ENCODE data around the gene RNF223. TPM values are rescaled to one million over a fixed set of nuclear protein-coding genes. Genes with fewer than 3 reads are reported as not detected.
"Not testable (repeated sequence)": the region's sequence is repeated elsewhere in the genome, so short reads cannot be mapped to it uniquely, and the experiment has no call there.

RNF223 gene
- total and polyA plus RNA-seq, 10 donors: not detected

DNA sequence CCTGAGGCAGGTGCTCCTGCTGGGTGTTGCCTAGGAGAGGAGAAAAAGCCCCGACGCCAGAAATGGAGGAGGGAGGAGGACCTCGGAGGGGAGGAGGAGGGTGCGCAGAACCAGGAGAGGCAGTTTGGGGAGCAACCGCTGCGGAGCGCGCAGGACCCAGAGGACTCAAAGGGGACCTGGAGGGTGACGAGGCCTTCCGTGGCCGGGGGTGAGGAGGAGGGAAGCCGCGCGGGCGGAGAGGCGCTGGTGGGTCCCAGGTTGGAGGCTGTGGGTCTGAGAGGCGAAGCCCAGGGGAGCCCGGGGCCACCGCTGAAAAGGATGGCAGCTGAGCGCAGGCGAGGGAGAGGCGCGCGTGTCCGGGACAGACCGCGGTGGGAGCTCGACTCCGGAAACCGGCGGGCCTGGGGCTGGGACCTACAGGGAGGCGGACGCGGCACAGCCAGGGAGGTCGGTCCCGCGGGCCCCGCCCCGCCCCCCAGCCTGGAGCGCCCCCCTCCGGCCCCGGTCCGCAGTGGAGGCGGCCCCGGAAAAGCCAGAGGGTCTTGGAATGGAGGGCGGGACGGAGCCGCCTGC, 15.1 kb downstream of the RNF223 start:
- TF ChIP-seq, protein P1, sequence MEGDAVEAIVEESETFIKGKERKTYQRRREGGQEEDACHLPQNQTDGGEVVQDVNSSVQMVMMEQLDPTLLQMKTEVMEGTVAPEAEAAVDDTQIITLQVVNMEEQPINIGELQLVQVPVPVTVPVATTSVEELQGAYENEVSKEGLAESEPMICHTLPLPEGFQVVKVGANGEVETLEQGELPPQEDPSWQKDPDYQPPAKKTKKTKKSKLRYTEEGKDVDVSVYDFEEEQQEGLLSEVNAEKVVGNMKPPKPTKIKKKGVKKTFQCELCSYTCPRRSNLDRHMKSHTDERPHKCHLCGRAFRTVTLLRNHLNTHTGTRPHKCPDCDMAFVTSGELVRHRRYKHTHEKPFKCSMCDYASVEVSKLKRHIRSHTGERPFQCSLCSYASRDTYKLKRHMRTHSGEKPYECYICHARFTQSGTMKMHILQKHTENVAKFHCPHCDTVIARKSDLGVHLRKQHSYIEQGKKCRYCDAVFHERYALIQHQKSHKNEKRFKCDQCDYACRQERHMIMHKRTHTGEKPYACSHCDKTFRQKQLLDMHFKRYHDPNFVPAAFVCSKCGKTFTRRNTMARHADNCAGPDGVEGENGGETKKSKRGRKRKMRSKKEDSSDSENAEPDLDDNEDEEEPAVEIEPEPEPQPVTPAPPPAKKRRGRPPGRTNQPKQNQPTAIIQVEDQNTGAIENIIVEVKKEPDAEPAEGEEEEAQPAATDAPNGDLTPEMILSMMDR (IDR thresholded peaks at IDR 0.05 in 8 of 11, conservative IDR thresholded peaks at IDR 0.05 in 3 of 11): peak in 4 of 11 experiments; percentile 38 to 44 (median 41)
- TF ChIP-seq POLR2AphosphoS5 (IDR thresholded peaks at IDR 0.05): no peak
- Histone ChIP-seq H3K27ac (peak overlapping the region in 1 of 8 donors; percentile 29), H3K9me3 (no peaks in the 10 kb centered on the region), H3K4me1 (peaks cover 12 to 45% (median 30%) of the 10 kb centered on the region in 6 donors), H3K4me3 (peak overlapping the region; percentile 43 to 87 (median 62)), H3K27me3 (replicated peaks in 1 of 7) (peaks cover 0 to 74% (median 64%) of the 10 kb centered on the region in 7 donors), H3K36me3 (no peaks in the 10 kb centered on the region)
- peak; percentile 85 for DNase-seq
- intact Hi-C loops (cut with DNase I; ENCODE audit: low total_unique reads): no loop called here
- WGBS, 5 donors: 1 to 3% (median 2%) methylated on average over 31 to 48 of the region's 48 CpGs

DNA sequence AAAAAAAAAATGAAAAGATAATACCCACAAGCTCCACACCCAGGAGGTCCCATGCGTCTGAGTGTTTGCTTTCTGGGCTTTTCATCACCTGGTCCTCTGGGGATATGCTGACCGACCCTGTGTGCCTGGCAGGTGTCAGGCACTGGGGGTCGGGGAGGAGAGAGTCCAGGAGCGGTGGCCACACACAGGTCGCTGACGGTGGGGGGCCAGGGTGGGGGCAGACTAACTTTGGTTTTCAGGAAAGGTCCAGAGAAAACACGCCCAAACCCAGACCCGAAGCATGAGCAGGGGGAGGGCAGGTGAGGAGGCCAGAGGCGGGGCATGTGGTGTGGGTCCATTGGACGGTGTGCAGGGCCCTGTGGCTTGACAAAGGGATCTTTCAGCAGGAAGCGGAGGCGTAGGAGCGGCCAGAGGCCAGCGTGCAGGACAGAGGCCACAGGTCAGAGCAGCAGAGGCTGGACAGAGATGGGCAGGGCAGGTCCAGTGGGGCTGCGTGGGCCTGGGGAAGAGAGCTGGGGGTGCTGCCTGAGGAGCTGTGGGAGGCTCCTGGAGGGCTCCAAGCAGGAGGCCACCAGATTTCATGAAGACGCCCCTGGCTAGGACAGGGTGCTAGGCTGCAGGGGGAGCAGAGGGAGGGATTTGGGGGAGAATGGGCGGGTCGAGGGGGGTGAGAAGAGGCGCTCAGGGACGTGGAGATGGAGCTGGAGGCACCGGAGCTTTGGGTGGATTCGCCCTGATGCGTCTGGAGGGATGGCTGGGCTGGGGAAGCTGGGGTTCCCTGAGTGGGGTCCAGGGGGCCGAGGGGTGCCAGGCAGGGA, 15.8 kb downstream of the RNF223 start:
- TF ChIP-seq, protein P1 (IDR thresholded peaks at IDR 0.05 in 8 of 11, conservative IDR thresholded peaks at IDR 0.05 in 3 of 11): no peak
- TF ChIP-seq POLR2A (IDR thresholded peaks at IDR 0.05) (no peak), POLR2AphosphoS5 (IDR thresholded peaks at IDR 0.05) (no peak)
- no peak for DNase-seq
- Histone ChIP-seq H3K9me3 (no peaks in the 10 kb centered on the region), H3K27ac (no peak overlapping the region), H3K4me1 (peaks cover 7 to 38% (median 24%) of the 10 kb centered on the region in 6 donors), H3K36me3 (no peaks in the 10 kb centered on the region), H3K4me3 (peak overlapping the region in 5 of 8 donors; percentile 56 to 87 (median 65)), H3K27me3 (replicated peaks in 1 of 7) (peaks cover 0 to 67% (median 57%) of the 10 kb centered on the region in 7 donors)
- WGBS, 5 donors: 26 to 36% (median 31%) methylated on average over 24 of the region's 24 CpGs
- intact Hi-C loops (cut with DNase I; ENCODE audit: low total_unique reads): no loop called here

DNA sequence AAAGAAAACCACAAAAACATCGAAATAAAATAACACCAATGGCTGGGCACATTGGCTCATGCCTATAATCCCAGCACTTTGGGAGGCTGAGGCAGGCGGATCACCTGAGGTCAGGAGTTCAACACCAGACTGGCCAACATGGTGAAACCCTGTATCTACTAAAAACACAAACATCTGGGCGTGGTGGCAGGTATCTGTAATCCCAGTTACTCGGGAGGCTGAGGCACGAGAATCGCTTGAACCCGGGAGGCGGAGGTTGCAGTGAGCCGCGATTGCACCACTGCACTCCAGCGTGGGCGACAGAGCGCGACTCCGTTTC, 16.4 kb downstream of the RNF223 start:
- H3K9me3 ChIP-seq; H3K27ac ChIP-seq; H3K4me3 ChIP-seq; intact Hi-C loops (cut with DNase I; ENCODE audit: low total_unique reads); DNase-seq; H3K36me3 ChIP-seq: not testable (repeated sequence)
- H3K4me1 ChIP-seq: peaks cover 7 to 36% (median 24%) of the 10 kb centered on the region in 6 donors
- H3K27me3 ChIP-seq (replicated peaks in 1 of 7): peaks cover 0 to 62% (median 51%) of the 10 kb centered on the region in 7 donors
- 67 to 80% (median 70%) methylated on average over 15 of the region's 15 CpGs for WGBS, 5 donors

DNA sequence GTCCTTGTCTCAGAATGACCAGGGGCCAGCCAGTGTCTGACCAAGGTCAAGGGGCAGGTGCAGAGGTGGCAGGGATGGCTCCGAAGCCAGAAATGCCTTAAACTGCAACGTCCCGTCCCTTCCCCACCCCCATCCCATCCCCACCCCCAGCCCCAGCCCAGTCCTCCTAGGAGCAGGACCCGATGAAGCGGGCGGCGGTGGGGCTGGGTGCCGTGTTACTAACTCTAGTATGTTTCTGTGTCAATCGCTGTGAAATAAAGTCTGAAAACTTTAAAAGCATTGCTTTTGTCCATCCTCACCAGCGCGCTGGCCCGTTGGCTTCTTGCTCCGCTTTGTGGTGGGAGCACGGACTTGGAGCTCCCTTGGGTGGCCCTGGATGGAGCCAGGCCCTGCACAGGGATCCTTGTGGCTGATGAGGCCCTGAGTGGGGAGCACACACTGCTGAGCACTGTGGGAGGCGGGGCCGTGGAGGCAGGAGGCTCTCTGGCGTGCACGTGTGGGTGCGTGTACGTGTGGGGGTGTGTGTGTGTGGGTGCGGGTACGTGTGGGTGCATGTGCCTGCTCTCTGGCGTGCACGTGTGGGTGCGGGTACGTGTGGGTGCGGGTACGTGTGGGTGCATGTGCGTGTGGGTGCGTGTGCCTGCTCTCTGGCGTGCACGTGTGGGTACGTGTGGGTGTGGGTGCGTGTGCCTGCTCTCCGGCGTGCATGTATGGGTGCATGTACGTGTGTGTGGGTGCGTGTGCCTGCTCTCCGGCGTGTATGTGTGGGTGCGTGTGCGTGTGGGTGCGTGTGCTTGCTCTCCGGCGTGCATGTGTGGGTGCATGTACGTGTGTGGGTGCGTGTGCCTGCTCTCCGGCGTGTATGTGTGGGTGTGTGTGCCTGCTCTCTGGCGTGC, 18.0 kb downstream of the RNF223 start:
- intact Hi-C loops (cut with DNase I; ENCODE audit: low total_unique reads): no loop called here

More for the DNA sequence above, 18.0 kb downstream of the RNF223 start:
- Histone ChIP-seq H3K27me3 (replicated peaks in 1 of 7) (peaks cover 0 to 45% (median 37%) of the 10 kb centered on the region in 7 donors), H3K36me3 (peaks cover 0 to 9% (median 0%) of the 10 kb centered on the region in 6 donors), H3K9me3 (no peaks in the 10 kb centered on the region), H3K4me1 (peaks cover 7 to 30% (median 21%) of the 10 kb centered on the region in 6 donors), H3K27ac (no peak overlapping the region), H3K4me3 (no peak overlapping the region)
- DNase-seq: no peak
- WGBS, 5 donors: 85 to 89% (median 87%) methylated on average over 47 to 50 of the region's 50 CpGs
- TF ChIP-seq POLR2A (IDR thresholded peaks at IDR 0.05): no peak
- TF ChIP-seq, protein P1 (IDR thresholded peaks at IDR 0.05 in 8 of 11, conservative IDR thresholded peaks at IDR 0.05 in 3 of 11): no peak
- TF ChIP-seq POLR2AphosphoS5 (IDR thresholded peaks at IDR 0.05): no peak

Measured in spleen (tissue), 11 donors.